VCaP (cell line): ENCODE measurements around the gene NKX2-3.

Experiments
- H3K27ac ChIP-seq: fragments of 450-650 bp; 2 replicates; pipeline ENCODE4 v1.5.1; 2017
- TF ChIP-seq, protein P1 (sequence below): fragments of 450-650 bp; conservative IDR thresholded peaks from 2 replicates; pipeline ENCODE4 v1.5.1; 2017; ENCODE audit warnings: mild to moderate bottlenecking, moderate library complexity

Gene NKX2-3

DNA sequence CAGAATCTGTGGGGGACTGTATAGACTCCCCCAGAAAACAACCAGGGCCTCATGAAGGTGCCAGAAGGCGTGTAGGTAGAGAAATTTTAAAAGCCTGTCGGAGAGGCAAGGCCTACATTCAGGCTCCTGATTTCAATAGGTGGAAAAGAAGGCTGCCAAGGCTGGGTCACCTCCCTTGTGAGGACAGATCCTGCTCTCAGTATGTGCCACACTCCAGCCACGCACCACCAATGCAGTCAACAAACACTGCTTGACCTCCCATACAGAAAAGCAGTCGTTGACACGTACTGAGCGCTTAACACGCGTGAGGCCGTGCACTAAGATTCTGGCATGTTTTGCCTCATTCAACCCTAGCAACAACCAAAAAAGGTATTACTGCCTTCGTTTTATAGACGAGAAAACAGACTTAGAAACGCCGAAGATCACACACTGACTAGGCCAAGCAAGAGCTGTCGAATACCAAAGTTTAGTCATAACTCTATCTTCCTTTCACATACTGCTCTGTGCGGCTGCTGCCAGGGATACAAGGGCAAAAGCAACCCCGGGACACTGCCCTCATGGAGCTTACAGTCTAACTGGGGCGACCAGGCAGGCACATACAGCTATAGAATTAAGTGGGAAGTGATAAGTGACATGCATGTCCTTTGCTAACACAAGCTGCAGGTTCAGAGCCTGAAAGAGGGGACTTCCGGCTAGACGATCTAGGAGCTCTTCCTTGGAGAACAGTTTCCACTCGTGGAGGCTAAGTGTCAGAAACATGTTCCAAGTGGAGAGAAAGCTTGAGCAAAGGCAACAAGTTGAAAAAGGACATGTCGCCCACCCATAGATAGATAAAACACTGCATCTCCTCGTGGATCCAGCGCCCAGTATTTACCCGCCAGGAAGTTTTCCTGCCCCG, 797 bp upstream of the NKX2-3 start:
- TF ChIP-seq, protein P1, sequence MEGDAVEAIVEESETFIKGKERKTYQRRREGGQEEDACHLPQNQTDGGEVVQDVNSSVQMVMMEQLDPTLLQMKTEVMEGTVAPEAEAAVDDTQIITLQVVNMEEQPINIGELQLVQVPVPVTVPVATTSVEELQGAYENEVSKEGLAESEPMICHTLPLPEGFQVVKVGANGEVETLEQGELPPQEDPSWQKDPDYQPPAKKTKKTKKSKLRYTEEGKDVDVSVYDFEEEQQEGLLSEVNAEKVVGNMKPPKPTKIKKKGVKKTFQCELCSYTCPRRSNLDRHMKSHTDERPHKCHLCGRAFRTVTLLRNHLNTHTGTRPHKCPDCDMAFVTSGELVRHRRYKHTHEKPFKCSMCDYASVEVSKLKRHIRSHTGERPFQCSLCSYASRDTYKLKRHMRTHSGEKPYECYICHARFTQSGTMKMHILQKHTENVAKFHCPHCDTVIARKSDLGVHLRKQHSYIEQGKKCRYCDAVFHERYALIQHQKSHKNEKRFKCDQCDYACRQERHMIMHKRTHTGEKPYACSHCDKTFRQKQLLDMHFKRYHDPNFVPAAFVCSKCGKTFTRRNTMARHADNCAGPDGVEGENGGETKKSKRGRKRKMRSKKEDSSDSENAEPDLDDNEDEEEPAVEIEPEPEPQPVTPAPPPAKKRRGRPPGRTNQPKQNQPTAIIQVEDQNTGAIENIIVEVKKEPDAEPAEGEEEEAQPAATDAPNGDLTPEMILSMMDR, result no peak
- H3K27ac ChIP-seq, result peak overlapping the region; percentile 48; the same call in 1 of the 2 replicates

DNA sequence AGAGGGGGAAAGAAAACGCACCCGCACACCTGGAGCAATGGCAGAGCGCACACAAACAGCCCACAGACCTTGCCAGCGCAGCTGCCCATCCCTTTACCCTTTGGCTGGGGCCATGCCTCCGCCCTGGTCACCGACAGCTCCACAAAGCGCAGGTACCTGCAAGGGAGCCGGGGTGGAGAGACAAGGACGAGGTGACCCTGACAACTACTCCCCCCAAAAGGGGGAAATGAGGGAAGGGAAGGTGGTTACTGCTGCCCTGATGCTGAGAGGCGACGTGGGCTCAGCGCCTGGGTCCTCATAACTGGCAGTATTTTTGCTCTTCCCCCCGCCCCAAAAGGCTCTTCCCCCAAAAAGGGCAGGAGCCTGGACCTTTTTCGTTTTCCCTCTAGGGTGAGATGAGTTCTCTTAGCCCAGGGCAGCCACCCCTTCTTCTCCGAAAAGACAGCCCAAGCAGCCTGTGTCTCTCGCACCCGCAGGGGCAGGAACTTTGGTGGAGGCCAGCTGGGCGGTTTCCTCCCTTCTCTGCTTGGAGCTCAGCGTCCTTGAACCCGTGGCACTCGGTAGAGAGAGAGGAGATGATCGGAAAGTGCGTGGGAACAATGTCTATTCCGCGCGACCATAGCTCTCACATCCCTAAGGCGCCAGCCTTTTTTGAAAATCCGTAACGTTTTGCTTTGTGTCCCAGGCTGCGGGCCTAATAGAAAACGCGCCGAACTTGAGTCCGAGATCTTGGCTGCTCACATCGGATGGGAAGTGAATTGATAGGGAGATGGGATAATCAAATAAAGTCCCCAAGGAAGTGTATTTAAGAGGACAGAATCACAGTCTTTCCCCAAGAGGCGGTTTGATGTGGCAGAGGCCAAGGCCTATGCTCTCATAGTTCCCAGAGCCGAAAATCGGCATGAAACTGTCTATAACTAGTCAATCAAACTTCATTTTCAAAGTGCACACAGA, 1.0 kb downstream of the NKX2-3 start:
- H3K27ac ChIP-seq, result peak overlapping the region; percentile 48; the same call in 1 of the 2 replicates
- TF ChIP-seq, protein P1, result no peak

DNA sequence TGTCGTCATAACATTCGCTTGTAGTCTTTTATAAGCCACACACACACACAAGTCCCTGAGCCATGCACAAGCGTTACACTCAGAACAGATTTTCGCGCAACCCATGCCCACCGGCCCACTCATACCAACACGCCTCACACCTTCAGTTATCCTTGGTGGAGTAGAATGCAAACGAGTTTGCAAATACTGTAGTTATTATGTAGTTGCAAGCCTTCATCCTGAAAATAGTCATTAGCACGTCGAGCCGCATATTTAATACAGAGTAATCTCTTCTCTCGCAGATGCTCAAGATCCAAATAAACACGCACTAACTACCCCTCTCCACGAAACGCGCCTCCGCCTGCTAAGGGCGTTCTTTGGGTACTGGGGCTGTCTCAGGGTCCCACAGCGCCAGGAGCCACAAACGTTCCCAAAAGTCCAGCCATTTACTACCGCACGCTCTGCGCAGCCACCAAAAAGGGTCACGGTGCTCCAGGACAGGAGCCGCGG, 1.8 kb downstream of the NKX2-3 start:
- peak overlapping the region; percentile 68 for H3K27ac ChIP-seq
- TF ChIP-seq, protein P1, result no peak

DNA sequence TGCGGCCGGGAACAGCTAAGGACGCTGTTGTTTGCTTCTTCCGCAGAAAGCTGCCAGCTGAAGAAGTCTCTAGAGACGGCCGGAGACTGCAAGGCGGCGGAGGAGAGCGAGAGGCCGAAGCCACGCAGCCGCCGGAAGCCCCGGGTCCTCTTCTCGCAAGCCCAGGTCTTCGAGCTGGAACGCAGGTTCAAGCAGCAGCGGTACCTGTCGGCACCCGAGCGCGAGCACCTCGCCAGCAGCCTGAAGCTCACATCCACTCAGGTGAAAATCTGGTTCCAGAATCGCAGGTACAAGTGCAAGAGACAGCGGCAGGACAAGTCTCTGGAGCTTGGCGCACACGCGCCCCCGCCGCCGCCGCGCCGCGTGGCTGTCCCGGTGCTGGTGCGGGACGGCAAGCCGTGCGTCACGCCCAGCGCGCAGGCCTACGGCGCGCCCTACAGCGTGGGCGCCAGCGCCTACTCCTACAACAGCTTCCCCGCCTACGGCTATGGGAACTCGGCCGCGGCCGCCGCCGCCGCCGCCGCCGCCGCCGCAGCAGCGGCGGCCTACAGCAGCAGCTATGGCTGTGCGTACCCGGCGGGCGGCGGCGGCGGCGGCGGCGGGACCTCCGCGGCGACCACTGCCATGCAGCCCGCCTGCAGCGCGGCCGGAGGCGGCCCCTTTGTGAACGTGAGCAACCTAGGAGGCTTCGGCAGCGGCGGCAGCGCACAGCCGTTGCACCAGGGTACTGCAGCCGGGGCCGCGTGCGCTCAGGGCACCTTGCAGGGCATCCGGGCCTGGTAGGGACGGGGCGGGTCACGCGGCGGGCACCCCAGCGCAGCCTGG, 2.4 kb downstream of the NKX2-3 start:
- peak overlapping the region; percentile 68 for H3K27ac ChIP-seq
- TF ChIP-seq, protein P1, result 0 out of 2 replicates have a peak, but pooled peaks have one; percentile 13

DNA sequence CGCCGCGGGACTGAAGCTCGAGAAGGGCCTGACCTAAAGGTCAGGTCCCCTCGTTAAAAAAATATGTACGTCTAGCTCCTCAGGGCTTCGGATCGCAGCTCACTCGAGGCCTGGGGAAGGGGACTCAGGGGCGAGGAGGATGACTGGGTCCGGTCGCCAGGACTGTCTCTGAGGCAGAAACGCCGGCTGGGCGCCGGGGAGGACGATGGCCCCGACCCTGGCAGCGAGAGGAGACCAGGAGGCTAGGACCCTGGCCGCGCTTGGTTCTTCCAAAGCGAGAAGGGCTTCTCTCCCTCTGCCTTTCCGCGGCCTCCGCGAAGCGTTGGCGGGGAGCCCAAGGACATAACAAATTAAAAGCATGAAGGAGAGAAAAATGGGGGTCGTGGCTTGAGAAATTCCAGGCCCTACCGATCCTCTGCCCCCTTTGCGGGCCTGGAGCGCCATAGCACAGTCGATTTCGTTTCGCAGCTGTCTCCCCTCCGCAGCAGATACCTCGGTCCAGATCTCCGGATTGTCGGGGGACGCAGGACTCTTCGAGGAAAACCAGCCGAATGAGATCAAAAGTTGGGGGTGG, 3.1 kb downstream of the NKX2-3 start:
- H3K27ac ChIP-seq, result peak overlapping the region; percentile 68
- TF ChIP-seq, protein P1, result no peak

DNA sequence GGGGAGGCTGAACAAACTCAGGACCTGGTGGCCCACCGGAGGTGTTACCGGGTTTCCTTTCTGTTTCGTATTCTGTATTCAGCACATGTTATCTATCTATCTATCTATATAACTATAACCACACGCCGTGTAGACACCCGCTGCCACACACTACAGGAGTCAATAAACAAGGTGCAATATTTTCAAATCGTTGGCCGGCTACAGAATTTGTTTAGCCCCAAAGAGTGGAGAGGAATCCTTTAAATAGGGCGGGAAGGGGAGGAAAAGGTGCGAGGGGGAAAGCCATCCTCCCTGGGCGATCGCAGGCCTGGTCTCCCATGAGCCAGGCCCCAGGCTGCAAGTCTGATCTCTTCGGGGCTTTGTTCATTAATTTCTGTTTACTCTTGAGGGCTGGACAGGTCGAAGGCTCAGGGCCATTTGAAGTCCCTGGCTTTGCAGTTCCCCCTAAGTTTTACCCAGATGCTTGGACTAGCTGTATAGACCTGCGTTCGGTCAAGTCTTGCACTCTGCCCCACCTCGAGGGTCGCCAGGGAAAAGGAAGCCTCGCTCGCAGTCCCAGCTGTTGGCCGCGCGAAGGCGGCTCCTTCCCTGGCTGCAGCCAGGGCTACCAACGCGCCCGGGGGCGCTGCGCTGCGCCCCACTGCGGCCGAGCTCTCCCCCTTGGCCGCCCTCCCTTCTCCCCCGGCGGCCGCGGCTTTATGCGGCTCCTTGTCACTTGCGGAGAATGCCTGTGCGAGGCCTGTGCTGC, 3.8 kb downstream of the NKX2-3 start:
- H3K27ac ChIP-seq, result no peak overlapping the region
- TF ChIP-seq, protein P1, result no peak
